GM23338 (cell line): ENCODE data around the gene PNPLA5. TPM values are rescaled to one million over a fixed set of nuclear protein-coding genes. Genes with fewer than 3 reads are reported as not detected.

Source experiments
- ATAC-seq: fragments of 200-7000 bp; cut with Tn5 transposase; 3 replicates; pipeline ENCODE4 v1.9.1; 2020
- DNase-seq: peaks from one replicate; pipeline ENCODE4 v3.0.0-alpha.2; 2015; ENCODE audit warnings: low spot score
- H2AFZ ChIP-seq: fragments of 200-600 bp; sonication (generic); 2 replicates; pipeline ENCODE4 v1.8.0; 2016; ENCODE audit warnings: antibody characterized with exemption, mild to moderate bottlenecking, moderate library complexity
- H3F3A ChIP-seq: fragments of 200-600 bp; sonication (generic); replicated peaks from 2 replicates; pipeline ENCODE4 v1.8.0; 2017; ENCODE audit warnings: antibody characterized with exemption, mixed run types, low read depth
- H3K27ac ChIP-seq: fragments of 200-600 bp; sonication (generic); 2 replicates; pipeline ENCODE4 v1.6.1; 2016; ENCODE audit warnings: low read depth
- H3K27me3 ChIP-seq: fragments of 200-600 bp; sonication (generic); 2 replicates; pipeline ENCODE4 v1.8.0; 2016; ENCODE audit warnings: mild to moderate bottlenecking, mixed run types, moderate library complexity; ENCODE audit not compliant: insufficient read depth
- H3K36me3 ChIP-seq: fragments of 200-600 bp; sonication (generic); 2 replicates; pipeline ENCODE4 v1.8.0; 2016; ENCODE audit warnings: mild to moderate bottlenecking; ENCODE audit not compliant: insufficient read depth
- H3K4me1 ChIP-seq: fragments of 200-600 bp; sonication (generic); 2 replicates; pipeline ENCODE4 v1.8.0; 2016; ENCODE audit warnings: mild to moderate bottlenecking, moderate library complexity; ENCODE audit not compliant: insufficient read depth
- H3K4me2 ChIP-seq: fragments of 200-600 bp; sonication (generic); 2 replicates; pipeline ENCODE4 v1.7.1; 2017; ENCODE audit warnings: mixed run types
- H3K4me3 ChIP-seq: fragments of 200-600 bp; sonication (generic); 2 replicates; pipeline ENCODE4 v1.6.1; 2016; ENCODE audit warnings: mixed run types
- H3K79me2 ChIP-seq: fragments of 200-600 bp; sonication (generic); replicated peaks from 2 replicates; pipeline ENCODE4 v1.8.0; 2017; ENCODE audit warnings: mild to moderate bottlenecking; ENCODE audit not compliant: insufficient read depth
- H3K9me2 ChIP-seq: fragments of 200-600 bp; sonication (generic); 2 replicates; pipeline ENCODE4 v1.8.0; 2017; ENCODE audit not compliant: insufficient read depth
- H4K20me1 ChIP-seq: fragments of 200-600 bp; sonication (generic); replicated peaks from 2 replicates; pipeline ENCODE4 v1.8.0; 2017; ENCODE audit warnings: mild to moderate bottlenecking; ENCODE audit not compliant: insufficient read depth
- H3K27ac Mint-ChIP-seq: 2 replicates; pipeline ENCODE4 v1.8.0; 2020; ENCODE audit warnings: inconsistent platforms, mild to moderate bottlenecking, moderate library complexity, mixed read lengths
- H3K27me3 Mint-ChIP-seq: 3 replicates; pipeline ENCODE4 v1.8.0; 2022; ENCODE audit warnings: low read depth, mild to moderate bottlenecking, moderate library complexity, mixed read lengths, inconsistent platforms; ENCODE audit not compliant: insufficient read depth, poor library complexity
- H3K36me3 Mint-ChIP-seq: 3 replicates; pipeline ENCODE4 v1.8.0; 2021; ENCODE audit warnings: low read depth, mild to moderate bottlenecking, inconsistent platforms, moderate library complexity, mixed read lengths
- H3K4me1 Mint-ChIP-seq: 3 replicates; pipeline ENCODE4 v1.8.0; 2020; ENCODE audit warnings: mild to moderate bottlenecking, inconsistent platforms, mixed read lengths
- H3K4me3 Mint-ChIP-seq: 3 replicates; pipeline ENCODE4 v1.8.0; 2021; ENCODE audit warnings: moderate library complexity, mild to moderate bottlenecking, inconsistent platforms, mixed read lengths
- H3K9me3 Mint-ChIP-seq: 3 replicates; pipeline ENCODE4 v1.8.0; 2020; ENCODE audit warnings: moderate library complexity, mild to moderate bottlenecking, inconsistent platforms, mixed read lengths
- CREB1 ChIP-seq: fragments of 250-450 bp; sonication (Bioruptor Pico); IDR thresholded peaks from 2 replicates; pipeline ENCODE4 v1.5.0; 2020; ENCODE audit warnings: low read depth, mild to moderate bottlenecking, moderate library complexity
- EZH2 ChIP-seq: fragments of 200-600 bp; sonication (generic); IDR thresholded peaks from one replicate; pipeline ENCODE4 v1.8.0; 2017; ENCODE audit warnings: antibody characterized with exemption, mild to moderate bottlenecking, low read depth; ENCODE audit not compliant: unreplicated experiment
- EZH2phosphoT487 ChIP-seq: fragments of 200-600 bp; sonication (generic); IDR thresholded peaks from one replicate; pipeline ENCODE4 v1.8.1; 2018; ENCODE audit warnings: antibody characterized with exemption; ENCODE audit not compliant: unreplicated experiment
- JUNB ChIP-seq: IDR thresholded peaks from one replicate; pipeline ENCODE4 v1.6.1; 2016; ENCODE audit warnings: antibody characterized with exemption; ENCODE audit not compliant: unreplicated experiment
- NANOG ChIP-seq: IDR thresholded peaks from 2 replicates; pipeline ENCODE4 v1.6.1; 2016; ENCODE audit warnings: antibody characterized with exemption, borderline replicate concordance
- POLR2AphosphoS5 ChIP-seq: IDR thresholded peaks from 2 replicates; pipeline ENCODE4 v1.6.1; 2016; ENCODE audit warnings: antibody characterized with exemption, low read depth
- STAT1 ChIP-seq: IDR thresholded peaks from one replicate; pipeline ENCODE4 v1.6.1; 2016; ENCODE audit warnings: antibody characterized with exemption; ENCODE audit not compliant: unreplicated experiment
- ZNF114 ChIP-seq: fragments of 250-450 bp; sonication (Bioruptor Pico); IDR thresholded peaks from 2 replicates; pipeline ENCODE4 v1.5.0; 2020; ENCODE audit warnings: mild to moderate bottlenecking, moderate library complexity
- ZNF331 ChIP-seq: fragments of 250-450 bp; sonication (Bioruptor Pico); IDR thresholded peaks from 2 replicates; pipeline ENCODE4 v1.5.0; 2020; ENCODE audit warnings: low read depth, mild to moderate bottlenecking, moderate library complexity
- polyA plus RNA-seq: library from polyadenylated mRNA; unstranded; fragments of >200 nt; fragmentation: Nextera tagmentation; extraction: Ambion mirVana; gene quantifications from 2 replicates; pipeline ENCODE4 v1.2.1, GENCODE V29; 2016
- total RNA-seq: library from RNA; depleted of rRNA; stranded (reverse); fragments of >200 nt; shearing (Covaris generic); gene quantifications from 2 replicates; pipeline ENCODE4 v1.2.3, GENCODE V29; 2014
- TF ChIP-seq, protein P1 (sequence below): IDR thresholded peaks from one replicate; pipeline ENCODE4 v1.6.1; 2018; ENCODE audit warnings: antibody characterized with exemption; ENCODE audit not compliant: unreplicated experiment
- TF ChIP-seq, protein P2 (sequence below), 2 experiments: fragments of 200-600 bp in 1 of 2; sonication (generic) in 1 of 2; conservative IDR thresholded peaks; 2 replicates each; pipeline versions ENCODE4 v1.5.1 to v1.6.1; 2016 to 2017; ENCODE audit warnings: antibody characterized with exemption in 2 of 2, low read depth in 2 of 2, mild to moderate bottlenecking in 2 of 2, moderate library complexity in 1 of 2
- TF ChIP-seq, protein P3 (sequence below): IDR thresholded peaks from 2 replicates; pipeline ENCODE4 v1.6.1; 2016; ENCODE audit warnings: antibody characterized with exemption
- TF ChIP-seq, protein P4 (sequence below): fragments of 250-450 bp; sonication (Bioruptor Pico); IDR thresholded peaks from 2 replicates; pipeline ENCODE4 v1.5.0; 2020; ENCODE audit warnings: mild to moderate bottlenecking, moderate library complexity

PNPLA5 gene
- total and polyA plus RNA-seq, 2 experiments from 2014 or later, result 2.3 to 6.8 TPM

- TF ChIP-seq NANOG (no peak), CREB1 (CRISPR knock-in tag) (no peak), EZH2 (no peak), ZNF331 (no peak), ZNF114 (CRISPR knock-in tag) (no peak), EZH2phosphoT487 (no peak), POLR2AphosphoS5 (no peak), STAT1 (no peak), JUNB (no peak)
- TF ChIP-seq, protein P1, sequence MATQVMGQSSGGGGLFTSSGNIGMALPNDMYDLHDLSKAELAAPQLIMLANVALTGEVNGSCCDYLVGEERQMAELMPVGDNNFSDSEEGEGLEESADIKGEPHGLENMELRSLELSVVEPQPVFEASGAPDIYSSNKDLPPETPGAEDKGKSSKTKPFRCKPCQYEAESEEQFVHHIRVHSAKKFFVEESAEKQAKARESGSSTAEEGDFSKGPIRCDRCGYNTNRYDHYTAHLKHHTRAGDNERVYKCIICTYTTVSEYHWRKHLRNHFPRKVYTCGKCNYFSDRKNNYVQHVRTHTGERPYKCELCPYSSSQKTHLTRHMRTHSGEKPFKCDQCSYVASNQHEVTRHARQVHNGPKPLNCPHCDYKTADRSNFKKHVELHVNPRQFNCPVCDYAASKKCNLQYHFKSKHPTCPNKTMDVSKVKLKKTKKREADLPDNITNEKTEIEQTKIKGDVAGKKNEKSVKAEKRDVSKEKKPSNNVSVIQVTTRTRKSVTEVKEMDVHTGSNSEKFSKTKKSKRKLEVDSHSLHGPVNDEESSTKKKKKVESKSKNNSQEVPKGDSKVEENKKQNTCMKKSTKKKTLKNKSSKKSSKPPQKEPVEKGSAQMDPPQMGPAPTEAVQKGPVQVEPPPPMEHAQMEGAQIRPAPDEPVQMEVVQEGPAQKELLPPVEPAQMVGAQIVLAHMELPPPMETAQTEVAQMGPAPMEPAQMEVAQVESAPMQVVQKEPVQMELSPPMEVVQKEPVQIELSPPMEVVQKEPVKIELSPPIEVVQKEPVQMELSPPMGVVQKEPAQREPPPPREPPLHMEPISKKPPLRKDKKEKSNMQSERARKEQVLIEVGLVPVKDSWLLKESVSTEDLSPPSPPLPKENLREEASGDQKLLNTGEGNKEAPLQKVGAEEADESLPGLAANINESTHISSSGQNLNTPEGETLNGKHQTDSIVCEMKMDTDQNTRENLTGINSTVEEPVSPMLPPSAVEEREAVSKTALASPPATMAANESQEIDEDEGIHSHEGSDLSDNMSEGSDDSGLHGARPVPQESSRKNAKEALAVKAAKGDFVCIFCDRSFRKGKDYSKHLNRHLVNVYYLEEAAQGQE, result no peak
- TF ChIP-seq, protein P2, sequence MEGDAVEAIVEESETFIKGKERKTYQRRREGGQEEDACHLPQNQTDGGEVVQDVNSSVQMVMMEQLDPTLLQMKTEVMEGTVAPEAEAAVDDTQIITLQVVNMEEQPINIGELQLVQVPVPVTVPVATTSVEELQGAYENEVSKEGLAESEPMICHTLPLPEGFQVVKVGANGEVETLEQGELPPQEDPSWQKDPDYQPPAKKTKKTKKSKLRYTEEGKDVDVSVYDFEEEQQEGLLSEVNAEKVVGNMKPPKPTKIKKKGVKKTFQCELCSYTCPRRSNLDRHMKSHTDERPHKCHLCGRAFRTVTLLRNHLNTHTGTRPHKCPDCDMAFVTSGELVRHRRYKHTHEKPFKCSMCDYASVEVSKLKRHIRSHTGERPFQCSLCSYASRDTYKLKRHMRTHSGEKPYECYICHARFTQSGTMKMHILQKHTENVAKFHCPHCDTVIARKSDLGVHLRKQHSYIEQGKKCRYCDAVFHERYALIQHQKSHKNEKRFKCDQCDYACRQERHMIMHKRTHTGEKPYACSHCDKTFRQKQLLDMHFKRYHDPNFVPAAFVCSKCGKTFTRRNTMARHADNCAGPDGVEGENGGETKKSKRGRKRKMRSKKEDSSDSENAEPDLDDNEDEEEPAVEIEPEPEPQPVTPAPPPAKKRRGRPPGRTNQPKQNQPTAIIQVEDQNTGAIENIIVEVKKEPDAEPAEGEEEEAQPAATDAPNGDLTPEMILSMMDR (conservative IDR thresholded peaks at IDR 0.05; ENCODE audit: low read depth in 2 of 2), result no peak
- TF ChIP-seq, protein P3, sequence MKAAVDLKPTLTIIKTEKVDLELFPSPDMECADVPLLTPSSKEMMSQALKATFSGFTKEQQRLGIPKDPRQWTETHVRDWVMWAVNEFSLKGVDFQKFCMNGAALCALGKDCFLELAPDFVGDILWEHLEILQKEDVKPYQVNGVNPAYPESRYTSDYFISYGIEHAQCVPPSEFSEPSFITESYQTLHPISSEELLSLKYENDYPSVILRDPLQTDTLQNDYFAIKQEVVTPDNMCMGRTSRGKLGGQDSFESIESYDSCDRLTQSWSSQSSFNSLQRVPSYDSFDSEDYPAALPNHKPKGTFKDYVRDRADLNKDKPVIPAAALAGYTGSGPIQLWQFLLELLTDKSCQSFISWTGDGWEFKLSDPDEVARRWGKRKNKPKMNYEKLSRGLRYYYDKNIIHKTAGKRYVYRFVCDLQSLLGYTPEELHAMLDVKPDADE, result no peak
- TF ChIP-seq, protein P4, sequence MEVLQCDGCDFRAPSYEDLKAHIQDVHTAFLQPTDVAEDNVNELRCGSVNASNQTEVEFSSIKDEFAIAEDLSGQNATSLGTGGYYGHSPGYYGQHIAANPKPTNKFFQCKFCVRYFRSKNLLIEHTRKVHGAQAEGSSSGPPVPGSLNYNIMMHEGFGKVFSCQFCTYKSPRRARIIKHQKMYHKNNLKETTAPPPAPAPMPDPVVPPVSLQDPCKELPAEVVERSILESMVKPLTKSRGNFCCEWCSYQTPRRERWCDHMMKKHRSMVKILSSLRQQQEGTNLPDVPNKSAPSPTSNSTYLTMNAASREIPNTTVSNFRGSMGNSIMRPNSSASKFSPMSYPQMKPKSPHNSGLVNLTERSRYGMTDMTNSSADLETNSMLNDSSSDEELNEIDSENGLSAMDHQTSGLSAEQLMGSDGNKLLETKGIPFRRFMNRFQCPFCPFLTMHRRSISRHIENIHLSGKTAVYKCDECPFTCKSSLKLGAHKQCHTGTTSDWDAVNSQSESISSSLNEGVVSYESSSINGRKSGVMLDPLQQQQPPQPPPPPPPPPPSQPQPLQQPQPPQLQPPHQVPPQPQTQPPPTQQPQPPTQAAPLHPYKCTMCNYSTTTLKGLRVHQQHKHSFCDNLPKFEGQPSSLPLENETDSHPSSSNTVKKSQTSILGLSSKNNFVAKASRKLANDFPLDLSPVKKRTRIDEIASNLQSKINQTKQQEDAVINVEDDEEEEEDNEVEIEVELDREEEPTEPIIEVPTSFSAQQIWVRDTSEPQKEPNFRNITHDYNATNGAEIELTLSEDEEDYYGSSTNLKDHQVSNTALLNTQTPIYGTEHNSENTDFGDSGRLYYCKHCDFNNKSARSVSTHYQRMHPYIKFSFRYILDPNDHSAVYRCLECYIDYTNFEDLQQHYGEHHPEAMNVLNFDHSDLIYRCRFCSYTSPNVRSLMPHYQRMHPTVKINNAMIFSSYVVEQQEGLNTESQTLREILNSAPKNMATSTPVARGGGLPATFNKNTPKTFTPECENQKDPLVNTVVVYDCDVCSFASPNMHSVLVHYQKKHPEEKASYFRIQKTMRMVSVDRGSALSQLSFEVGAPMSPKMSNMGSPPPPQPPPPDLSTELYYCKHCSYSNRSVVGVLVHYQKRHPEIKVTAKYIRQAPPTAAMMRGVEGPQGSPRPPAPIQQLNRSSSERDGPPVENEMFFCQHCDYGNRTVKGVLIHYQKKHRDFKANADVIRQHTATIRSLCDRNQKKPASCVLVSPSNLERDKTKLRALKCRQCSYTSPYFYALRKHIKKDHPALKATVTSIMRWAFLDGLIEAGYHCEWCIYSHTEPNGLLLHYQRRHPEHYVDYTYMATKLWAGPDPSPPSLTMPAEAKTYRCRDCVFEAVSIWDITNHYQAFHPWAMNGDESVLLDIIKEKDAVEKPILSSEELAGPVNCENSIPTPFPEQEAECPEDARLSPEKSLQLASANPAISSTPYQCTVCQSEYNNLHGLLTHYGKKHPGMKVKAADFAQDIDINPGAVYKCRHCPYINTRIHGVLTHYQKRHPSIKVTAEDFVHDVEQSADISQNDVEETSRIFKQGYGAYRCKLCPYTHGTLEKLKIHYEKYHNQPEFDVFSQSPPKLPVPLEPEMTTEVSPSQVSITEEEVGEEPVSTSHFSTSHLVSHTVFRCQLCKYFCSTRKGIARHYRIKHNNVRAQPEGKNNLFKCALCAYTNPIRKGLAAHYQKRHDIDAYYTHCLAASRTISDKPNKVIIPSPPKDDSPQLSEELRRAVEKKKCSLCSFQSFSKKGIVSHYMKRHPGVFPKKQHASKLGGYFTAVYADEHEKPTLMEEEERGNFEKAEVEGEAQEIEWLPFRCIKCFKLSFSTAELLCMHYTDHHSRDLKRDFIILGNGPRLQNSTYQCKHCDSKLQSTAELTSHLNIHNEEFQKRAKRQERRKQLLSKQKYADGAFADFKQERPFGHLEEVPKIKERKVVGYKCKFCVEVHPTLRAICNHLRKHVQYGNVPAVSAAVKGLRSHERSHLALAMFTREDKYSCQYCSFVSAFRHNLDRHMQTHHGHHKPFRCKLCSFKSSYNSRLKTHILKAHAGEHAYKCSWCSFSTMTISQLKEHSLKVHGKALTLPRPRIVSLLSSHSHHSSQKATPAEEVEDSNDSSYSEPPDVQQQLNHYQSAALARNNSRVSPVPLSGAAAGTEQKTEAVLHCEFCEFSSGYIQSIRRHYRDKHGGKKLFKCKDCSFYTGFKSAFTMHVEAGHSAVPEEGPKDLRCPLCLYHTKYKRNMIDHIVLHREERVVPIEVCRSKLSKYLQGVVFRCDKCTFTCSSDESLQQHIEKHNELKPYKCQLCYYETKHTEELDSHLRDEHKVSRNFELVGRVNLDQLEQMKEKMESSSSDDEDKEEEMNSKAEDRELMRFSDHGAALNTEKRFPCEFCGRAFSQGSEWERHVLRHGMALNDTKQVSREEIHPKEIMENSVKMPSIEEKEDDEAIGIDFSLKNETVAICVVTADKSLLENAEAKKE (CRISPR knock-in tag), result no peak
- Histone ChIP-seq H3K36me3 (no peaks in the 10 kb centered on the region), H3F3A (no peaks in the 10 kb centered on the region), H3K4me1 (peaks cover 20% of the 10 kb centered on the region), H3K4me2 (no peak overlapping the region), H3K4me3 (no peak overlapping the region), H4K20me1 (no peaks in the 10 kb centered on the region), H3K79me2 (peaks cover 15% of the 10 kb centered on the region), H3K9me2 (no peaks in the 10 kb centered on the region), H3K27ac (no peak overlapping the region), H3K27me3 (no peaks in the 10 kb centered on the region), H2AFZ (no peak overlapping the region)
- ATAC-seq (no peak), DNase-seq (no peak)
- Mint-ChIP-seq H3K36me3 (no peaks in the 10 kb centered on the region; the same call in 2 of the 3 replicates), H3K4me3 (no peak overlapping the region), H3K27me3 (peaks cover 14% of the 10 kb centered on the region), H3K9me3 (no peaks in the 10 kb centered on the region; the same call in 2 of the 3 replicates), H3K4me1 (peaks cover 24% of the 10 kb centered on the region), H3K27ac (no peak overlapping the region)
Measured at GRCh38 chr22:43921370-43921769, 29.6 kb upstream of the PNPLA5 start.
